Skin epidermis (tissue), 12 donors: Measurements from ENCODE around the gene LDAH.
A peak's percentile ranks its signal among the peaks of the same experiment; 100 is the strongest.

Experiments
- H3K27ac ChIP-seq, 21 experiments: fragments of 200-600 bp; sonication (generic) in 11 of 21; one replicate each; pipeline ENCODE4 v1.5.0; 2020; ENCODE audit warnings: mild to moderate bottlenecking in 3 of 21, inconsistent platforms in 2 of 21, moderate library complexity in 2 of 21
- H3K4me3 ChIP-seq, 7 experiments: fragments of 200-600 bp; sonication (generic) in 2 of 7; one replicate each; pipeline ENCODE4 v1.5.0; 2020; ENCODE audit warnings: inconsistent platforms in 2 of 7, mild to moderate bottlenecking in 2 of 7, moderate library complexity in 1 of 7

The LDAH gene

GRCh38 chr2:20689428-20690264 is 133.3 kb downstream of the LDAH start:
- H3K4me3 ChIP-seq, result no peak overlapping the region
- H3K27ac ChIP-seq, result no peak overlapping the region

GRCh38 chr2:20687260-20687832 is 135.6 kb downstream of the LDAH start:
- H3K4me3 ChIP-seq, result no peak overlapping the region
- H3K27ac ChIP-seq, result no peak overlapping the region

GRCh38 chr2:20684581-20685063 is 138.3 kb downstream of the LDAH start:
- H3K27ac ChIP-seq, result no peak overlapping the region
- H3K4me3 ChIP-seq, result no peak overlapping the region

GRCh38 chr2:20682167-20682920 is 140.6 kb downstream of the LDAH start:
- Histone ChIP-seq H3K4me3 (no peak overlapping the region), H3K27ac (no peak overlapping the region)

GRCh38 chr2:20680744-20681375 is 142.0 kb downstream of the LDAH start:
- no peak overlapping the region for H3K27ac ChIP-seq
- no peak overlapping the region for H3K4me3 ChIP-seq

GRCh38 chr2:20678780-20679179 is 144.1 kb downstream of the LDAH start:
- Histone ChIP-seq H3K4me3 (no peak overlapping the region), H3K27ac (no peak overlapping the region)

GRCh38 chr2:20678086-20678395 is 144.9 kb downstream of the LDAH start:
- H3K27ac ChIP-seq, result peak overlapping the region in 1 of 21 experiments; percentile 54
- no peak overlapping the region for H3K4me3 ChIP-seq

- Histone ChIP-seq H3K27ac (peak overlapping the region in 2 of 21 experiments; percentile 54 to 55), H3K4me3 (no peak overlapping the region)
Measured at GRCh38 chr2:20677301-20678085, 145.4 kb downstream of the LDAH start.

- Histone ChIP-seq H3K27ac (peak overlapping the region in 3 of 21 experiments; percentile 16 to 75 (median 55)), H3K4me3 (no peak overlapping the region)
Measured at GRCh38 chr2:20676353-20677215, 146.3 kb downstream of the LDAH start.

- no peak overlapping the region for H3K4me3 ChIP-seq
- peak overlapping the region in 3 of 21 experiments; percentile 16 to 75 (median 55) for H3K27ac ChIP-seq
Measured at GRCh38 chr2:20675701-20676352, 147.1 kb downstream of the LDAH start.

GRCh38 chr2:20674974-20675679 is 147.8 kb downstream of the LDAH start:
- Histone ChIP-seq H3K4me3 (no peak overlapping the region), H3K27ac (peak overlapping the region in 3 of 21 experiments; percentile 2 to 75 (median 36))

- Histone ChIP-seq H3K4me3 (no peak overlapping the region), H3K27ac (no peak overlapping the region)
Measured at GRCh38 chr2:20674309-20674965, 148.5 kb downstream of the LDAH start.

- Histone ChIP-seq H3K27ac (no peak overlapping the region), H3K4me3 (no peak overlapping the region)
Measured at GRCh38 chr2:20673686-20674308, 149.1 kb downstream of the LDAH start.

- no peak overlapping the region for H3K4me3 ChIP-seq
- peak overlapping the region in 1 of 21 experiments; percentile 71 for H3K27ac ChIP-seq
Measured at GRCh38 chr2:20672201-20672951, 150.5 kb downstream of the LDAH start.

- Histone ChIP-seq H3K27ac (peak overlapping the region in 1 of 21 experiments; percentile 71), H3K4me3 (no peak overlapping the region)
Measured at GRCh38 chr2:20671736-20672080, 151.2 kb downstream of the LDAH start.
